GM18858 (cell line): Measurements from ENCODE around the gene MCF2L2.

Experiments used
- ATAC-seq: cut with Tn5 transposase; IDR thresholded peaks from one replicate; pipeline ENCODE4 v1.9.1; 2021; ENCODE audit not compliant: unreplicated experiment

MCF2L2 gene

DNA sequence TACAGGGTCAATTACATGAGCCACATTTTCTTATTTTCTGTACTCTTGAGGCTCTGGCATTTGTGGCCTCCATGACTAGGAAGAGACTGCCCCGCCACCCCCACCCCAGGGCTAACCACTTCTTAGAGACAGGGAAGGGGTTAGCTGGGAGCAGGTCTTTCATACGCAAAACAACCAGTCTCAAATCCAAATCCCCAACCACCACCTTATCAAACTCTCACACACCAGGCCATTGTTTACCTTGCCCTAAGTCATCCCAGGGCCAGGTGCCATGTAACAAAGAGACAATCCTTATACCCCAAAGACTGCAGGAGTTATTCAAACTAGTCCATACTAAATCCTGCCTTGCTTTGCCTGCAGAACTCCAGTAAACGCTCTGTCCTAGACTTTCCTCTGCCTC is 97.5 kb downstream of the MCF2L2 start:
- ATAC-seq, result no peak

DNA sequence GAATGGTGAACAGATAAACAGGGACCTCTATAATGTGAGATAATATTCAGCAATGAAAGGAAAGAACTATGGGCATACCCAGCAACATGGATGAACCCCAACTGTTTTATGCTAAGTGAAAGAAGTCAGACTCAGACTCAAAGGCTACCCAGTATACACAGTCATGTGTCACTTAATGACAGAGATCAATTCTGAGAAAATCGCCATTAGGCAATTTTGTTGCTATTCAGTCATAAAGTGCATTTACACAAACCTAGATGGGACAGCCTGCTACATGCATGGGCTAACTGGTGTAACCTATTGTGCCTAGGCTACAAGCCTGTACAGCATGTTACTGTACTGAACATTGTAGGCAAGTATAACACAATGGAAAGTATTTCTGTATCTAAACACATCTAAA is 98.9 kb downstream of the MCF2L2 start:
- ATAC-seq, result no peak

- no peak for ATAC-seq
Measured at GRCh38 chr3:183328823-183329222, 99.6 kb downstream of the MCF2L2 start.

- ATAC-seq, result no peak
Measured at GRCh38 chr3:183328164-183328563, 100.3 kb downstream of the MCF2L2 start.

- no peak for ATAC-seq
Measured at GRCh38 chr3:183327343-183327742, 101.1 kb downstream of the MCF2L2 start.

DNA sequence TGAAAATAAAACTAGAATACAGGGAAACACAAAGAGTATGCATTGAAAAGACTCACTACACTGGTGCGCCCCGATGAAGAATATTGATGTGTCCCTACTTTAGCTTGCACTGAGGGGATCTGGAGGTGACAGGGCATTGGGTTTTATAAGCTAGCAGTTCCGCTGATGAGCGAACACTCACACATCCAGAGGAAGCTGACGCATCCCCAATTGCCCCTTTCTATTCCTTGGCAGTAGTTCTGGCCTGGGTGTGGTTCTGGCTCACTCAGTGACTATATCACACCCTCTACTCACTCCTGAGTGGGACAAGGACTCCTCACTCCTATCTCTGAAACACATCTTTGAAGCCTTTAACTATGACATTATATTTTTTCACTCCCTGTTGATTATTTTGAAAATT is 104.3 kb downstream of the MCF2L2 start:
- ATAC-seq, result no peak

- ATAC-seq, result no peak
Measured at GRCh38 chr3:183319371-183319770, 109.0 kb downstream of the MCF2L2 start.

GRCh38 chr3:183318877-183319276 is 109.5 kb downstream of the MCF2L2 start:
- ATAC-seq, result no peak

DNA sequence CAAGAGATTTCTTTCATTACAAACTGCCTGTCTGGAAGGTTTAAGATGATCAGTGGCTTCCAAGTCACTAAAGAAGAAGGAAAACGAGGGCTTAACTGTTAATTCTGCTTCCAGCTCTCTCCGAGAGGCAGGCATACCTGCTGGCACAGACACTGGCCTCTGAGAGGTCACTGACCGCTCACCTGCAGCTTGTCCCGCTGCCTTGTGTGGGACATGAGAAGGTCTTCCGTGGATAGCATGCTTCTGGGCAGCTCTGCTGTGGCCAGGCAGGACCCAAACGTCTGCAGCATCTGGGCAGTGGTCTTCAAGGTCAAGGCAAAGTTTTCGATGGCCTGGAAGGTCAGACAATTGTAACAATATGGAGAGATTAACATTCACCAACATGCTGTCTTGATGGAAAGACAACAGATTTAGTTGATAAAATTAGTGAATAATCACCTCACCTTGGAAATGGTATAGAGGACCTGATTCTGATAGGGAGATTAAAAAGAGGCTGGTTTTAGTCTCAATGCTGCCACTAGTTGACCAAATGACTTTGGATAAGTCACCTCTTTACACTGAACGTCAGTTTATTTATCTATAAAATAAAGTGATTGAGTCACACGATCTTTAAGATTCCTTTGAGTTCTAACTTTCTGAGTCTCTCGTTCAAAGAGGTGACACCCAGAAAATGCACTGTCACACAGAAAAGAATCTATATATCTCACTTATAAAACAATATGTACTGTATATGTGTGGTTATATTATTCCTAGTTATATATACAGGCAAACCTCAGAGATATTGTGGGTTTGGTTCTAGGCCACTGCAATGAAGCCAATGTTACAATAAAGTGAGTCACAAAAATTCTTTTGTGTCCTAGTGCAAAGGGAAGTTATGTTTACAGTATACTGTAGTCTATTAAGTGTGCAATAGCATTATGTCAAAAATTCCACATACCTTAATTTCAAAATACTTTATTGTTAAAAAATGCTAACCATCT is 110.2 kb downstream of the MCF2L2 start:
- no peak for ATAC-seq

GRCh38 chr3:183317271-183317670 is 111.1 kb downstream of the MCF2L2 start:
- no peak for ATAC-seq

- no peak for ATAC-seq
Measured at GRCh38 chr3:183315739-183316138, 112.7 kb downstream of the MCF2L2 start.

- ATAC-seq, result no peak
Measured at GRCh38 chr3:183313764-183314163, 114.7 kb downstream of the MCF2L2 start.

DNA sequence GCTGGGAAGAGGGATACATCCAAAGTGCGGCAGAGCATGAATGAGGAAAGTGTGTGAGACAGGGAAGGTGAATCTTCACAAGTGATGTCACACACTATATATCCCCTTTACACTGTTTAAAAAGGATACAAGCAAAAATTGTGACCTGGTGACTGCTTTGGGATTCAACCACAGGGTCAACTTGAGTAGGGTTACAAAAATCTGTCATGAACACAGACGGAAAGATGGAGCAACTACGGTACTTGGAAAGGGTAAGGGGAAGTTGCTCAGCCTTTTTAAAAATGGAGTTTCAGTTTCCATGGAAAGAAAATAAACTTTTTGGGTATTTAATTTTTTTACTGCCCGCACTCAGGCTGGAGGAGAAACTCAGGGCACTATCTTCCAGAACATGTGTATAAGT is 115.1 kb downstream of the MCF2L2 start:
- no peak for ATAC-seq

DNA sequence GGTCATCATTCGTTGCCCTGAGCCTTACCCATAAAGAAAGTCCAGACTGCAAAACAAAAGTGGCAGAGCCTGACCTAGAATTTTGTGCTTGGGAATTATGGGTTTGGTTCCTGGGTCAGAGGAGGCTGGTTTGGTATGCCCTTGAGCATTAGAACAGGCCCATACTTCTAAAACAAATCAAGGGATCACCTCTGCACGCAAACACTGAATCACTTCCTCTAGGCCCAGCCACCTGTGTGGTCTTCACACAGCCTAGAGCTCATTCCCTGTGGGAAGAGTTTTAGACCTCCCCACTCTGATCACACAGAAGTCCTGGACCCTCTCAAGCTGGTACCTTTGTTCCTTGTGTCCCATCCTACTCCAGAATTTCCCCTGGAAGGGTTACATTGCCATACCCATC is 116.0 kb downstream of the MCF2L2 start:
- ATAC-seq, result no peak

DNA sequence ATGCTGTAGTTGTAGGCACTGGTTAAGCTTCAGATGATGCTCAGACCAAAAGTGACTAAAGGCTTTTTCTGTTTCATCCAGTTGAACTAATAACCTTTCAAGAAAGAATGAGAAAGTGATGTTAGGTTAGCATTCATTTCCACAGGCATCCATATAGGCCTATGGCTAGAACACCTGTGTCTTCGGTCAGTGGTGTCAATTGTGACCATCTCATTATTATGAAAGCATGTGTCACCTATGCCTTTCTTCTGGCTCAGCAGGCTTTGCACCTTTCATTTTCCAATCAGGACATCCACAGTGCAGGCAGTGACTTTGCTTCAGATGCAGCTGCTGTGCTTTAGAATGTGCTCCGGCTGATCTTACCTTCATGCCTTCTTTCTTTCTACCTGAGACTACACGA is 117.5 kb downstream of the MCF2L2 start:
- ATAC-seq, result no peak

GRCh38 chr3:183309276-183309675 is 119.1 kb downstream of the MCF2L2 start:
- ATAC-seq, result no peak

DNA sequence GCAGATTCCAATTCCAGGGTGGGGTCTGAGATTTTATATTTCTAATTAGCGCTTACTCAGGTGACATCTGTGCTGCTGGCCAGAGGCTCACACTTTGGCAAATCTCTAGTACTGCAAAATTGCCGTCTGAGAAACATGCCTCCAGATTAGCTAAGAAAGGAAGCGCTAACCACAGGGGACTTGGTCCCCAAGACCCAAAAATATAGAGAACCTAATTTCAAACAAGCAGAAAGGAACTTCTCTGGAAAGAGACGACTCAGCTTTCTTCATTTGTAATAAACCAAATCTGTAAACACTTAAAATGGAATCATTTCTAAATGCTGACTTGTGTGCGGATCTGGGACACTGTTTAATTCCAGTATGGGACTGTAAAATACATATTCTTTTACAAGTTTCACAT is 119.7 kb downstream of the MCF2L2 start:
- no peak for ATAC-seq

- no peak for ATAC-seq
Measured at GRCh38 chr3:183307749-183308148, 120.7 kb downstream of the MCF2L2 start.

DNA sequence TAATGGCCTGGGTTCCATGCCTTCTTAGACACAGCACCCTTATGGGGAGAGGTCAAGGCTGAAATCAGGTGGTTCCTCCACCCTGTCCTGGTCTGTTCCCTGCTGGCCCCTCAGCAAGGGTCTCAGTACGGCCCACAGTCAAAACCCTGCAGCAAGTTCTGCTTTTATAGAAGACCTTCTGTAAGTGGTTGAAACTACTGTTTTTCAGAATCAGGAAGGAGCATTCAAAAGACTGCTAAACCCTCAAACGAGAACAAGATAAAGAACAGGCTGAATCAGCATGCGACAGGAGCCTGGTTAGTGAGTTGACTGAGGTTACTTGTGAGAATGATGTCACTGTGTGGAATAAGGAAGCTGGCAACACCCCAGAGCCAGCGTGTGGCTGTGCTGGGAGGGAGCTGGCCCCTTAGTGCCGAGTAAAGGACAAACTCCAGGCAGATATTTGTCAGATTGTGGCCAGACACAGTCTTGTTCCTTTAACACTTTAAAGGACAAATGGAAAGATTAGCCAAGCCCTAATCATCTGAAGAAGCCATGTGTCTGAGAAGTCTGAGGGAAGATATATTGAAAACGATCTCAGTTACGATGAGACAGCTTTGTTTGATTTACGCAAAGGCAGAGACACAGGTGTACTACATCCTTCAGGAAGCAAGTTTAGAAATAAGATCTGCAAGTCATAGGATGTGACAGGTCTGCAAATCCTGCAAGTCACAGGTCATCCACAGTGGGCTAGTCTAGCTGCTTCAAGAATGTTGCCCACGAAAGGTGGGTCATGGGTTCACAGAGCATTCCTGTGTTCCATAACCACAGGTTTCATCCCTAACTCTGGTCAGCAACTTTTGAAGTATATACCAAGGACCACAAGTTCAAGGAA is 121.4 kb downstream of the MCF2L2 start:
- ATAC-seq, result peak; percentile 80

GRCh38 chr3:183303690-183304089 is 124.7 kb downstream of the MCF2L2 start:
- no peak for ATAC-seq

DNA sequence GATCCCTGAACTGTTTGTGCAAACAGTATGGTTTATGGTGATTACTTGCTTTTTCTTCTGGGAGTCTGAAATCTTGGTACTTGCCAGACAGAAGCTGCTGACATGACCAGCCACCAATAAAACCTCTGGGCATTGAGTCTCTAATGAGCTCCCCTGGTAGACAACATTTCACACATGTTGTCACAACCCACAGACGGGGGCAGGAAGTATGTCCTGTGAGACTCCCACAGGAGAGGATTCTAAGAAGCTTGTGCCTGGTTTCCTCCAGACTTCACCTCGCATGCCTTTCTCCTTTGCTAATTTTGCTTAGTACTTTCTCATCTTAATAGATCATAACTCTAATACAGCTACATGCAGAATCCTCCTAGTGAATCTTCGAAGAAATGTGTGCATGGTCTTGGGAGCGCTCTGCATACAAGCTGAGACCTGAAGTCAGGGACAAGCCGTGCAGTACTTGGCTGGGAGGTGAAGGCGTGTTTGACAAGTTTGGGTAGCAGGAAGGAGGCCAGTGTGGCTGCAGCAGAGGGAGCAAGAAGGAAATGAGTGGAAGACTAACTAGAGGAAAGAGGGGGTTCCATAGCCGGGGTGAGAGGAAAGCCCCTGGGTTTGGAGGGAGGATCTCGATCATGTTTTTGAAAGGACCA is 126.4 kb downstream of the MCF2L2 start:
- no peak for ATAC-seq
